Smooth muscle cell (in vitro differentiated cells): ENCODE results near the gene RNF7. TPM values are rescaled to one million over a fixed set of nuclear protein-coding genes. Genes with fewer than 3 reads are reported as not detected.
A peak's percentile ranks its signal among the peaks of the same experiment; 100 is the strongest.

Experiments used
- DNase-seq: peaks from one replicate; lab custom pipeline; 2025; ENCODE audit not compliant: unreplicated experiment; lab: John Stamatoyannopoulos, UW
- H2AFZ ChIP-seq: fragments of 200-600 bp; sonication (generic); 2 replicates; pipeline ENCODE4 v1.6.0; 2016; ENCODE audit warnings: antibody characterized with exemption, low read depth, mild to moderate bottlenecking
- H3F3A ChIP-seq: fragments of 200-600 bp; sonication (generic); 2 replicates; pipeline ENCODE4 v1.6.0; 2017; ENCODE audit warnings: antibody characterized with exemption, low read depth
- H3K27ac ChIP-seq: fragments of 200-600 bp; sonication (generic); 2 replicates; pipeline ENCODE4 v1.5.1; 2016; ENCODE audit warnings: low read depth, mild to moderate bottlenecking
- H3K27me3 ChIP-seq: fragments of 200-600 bp; sonication (generic); 2 replicates; pipeline ENCODE4 v1.6.1; 2016; ENCODE audit warnings: low read depth, mild to moderate bottlenecking
- H3K36me3 ChIP-seq: fragments of 200-600 bp; sonication (generic); 2 replicates; pipeline ENCODE4 v1.5.1; 2016; ENCODE audit warnings: low read depth
- H3K4me1 ChIP-seq: fragments of 200-600 bp; sonication (generic); 2 replicates; pipeline ENCODE4 v1.5.1; 2016; ENCODE audit warnings: low read depth
- H3K4me2 ChIP-seq: fragments of 200-600 bp; sonication (generic); 2 replicates; pipeline ENCODE4 v1.6.0; 2016; ENCODE audit warnings: mild to moderate bottlenecking
- H3K4me3 ChIP-seq: fragments of 200-600 bp; sonication (generic); 2 replicates; pipeline ENCODE4 v1.5.1; 2016; ENCODE audit warnings: mild to moderate bottlenecking
- H3K79me2 ChIP-seq: fragments of 200-600 bp; sonication (generic); 2 replicates; pipeline ENCODE4 v1.6.0; 2016; ENCODE audit warnings: low read depth, mild to moderate bottlenecking
- H3K9ac ChIP-seq: fragments of 200-600 bp; sonication (generic); 2 replicates; pipeline ENCODE4 v1.6.0; 2016; ENCODE audit warnings: low read depth
- H3K9me3 ChIP-seq: fragments of 200-600 bp; sonication (generic); replicated peaks from 2 replicates; pipeline ENCODE4 v1.5.1; 2016; ENCODE audit warnings: low read depth
- H4K20me1 ChIP-seq: fragments of 200-600 bp; sonication (generic); 2 replicates; pipeline ENCODE4 v1.6.0; 2016; ENCODE audit warnings: low read depth
- WGBS: methylation state at CpG from one replicate; pipeline ENCODE4 v1.1.7; 2016; ENCODE audit warnings: low lambda C conversion rate; 5-methylcytosine and 5-hydroxymethylcytosine counted together
- polyA plus RNA-seq: library from polyadenylated mRNA; unstranded; fragments of >200 nt; fragmentation: Nextera tagmentation; extraction: Ambion mirVana; gene quantifications from 2 replicates; pipeline ENCODE4 v1.2.1, GENCODE V29; 2016
- total RNA-seq: library from RNA; depleted of rRNA; stranded (reverse); fragments of >200 nt; gene quantifications from 2 replicates; pipeline ENCODE4 v1.2.3, GENCODE V29; 2014
- TF ChIP-seq, protein P1 (sequence below): fragments of 200-600 bp; sonication (generic); IDR thresholded peaks from 2 replicates; pipeline ENCODE4 v1.5.1; 2017; ENCODE audit warnings: borderline replicate concordance, mild to moderate bottlenecking, antibody characterized with exemption; ENCODE audit not compliant: insufficient read depth, poor library complexity, severe bottlenecking

Gene RNF7
- total and polyA plus RNA-seq, 2 experiments from 2014 or later = 130 to 229 TPM

DNA sequence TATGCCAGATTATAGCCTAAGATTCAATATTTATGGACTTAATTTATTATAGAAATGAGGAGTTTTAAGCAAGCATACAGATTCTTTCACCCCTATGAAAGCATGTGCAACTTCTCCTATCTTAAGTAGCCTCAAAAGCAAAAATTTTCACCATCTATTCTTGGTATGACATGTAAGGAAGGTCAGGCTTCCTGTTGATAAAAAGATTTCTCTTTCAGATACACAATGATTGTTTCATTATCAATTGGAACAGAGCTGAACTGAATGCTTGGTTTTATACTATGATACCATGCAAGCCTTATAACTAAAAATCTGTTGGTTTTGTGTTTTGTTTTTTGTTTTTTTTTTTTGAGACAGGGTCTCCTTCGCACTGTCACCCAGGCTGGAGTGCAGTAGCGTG, 29.0 kb downstream of the RNF7 start:
- Histone ChIP-seq H3K27me3 (no peaks in the 10 kb centered on the region), H4K20me1 (no peaks in the 10 kb centered on the region), H3K79me2 (no peaks in the 10 kb centered on the region), H3K27ac (no peak overlapping the region), H3K4me1 (no peaks in the 10 kb centered on the region), H2AFZ (no peak overlapping the region), H3F3A (no peaks in the 10 kb centered on the region), H3K9me3 (no peaks in the 10 kb centered on the region), H3K36me3 (no peaks in the 10 kb centered on the region), H3K9ac (no peak overlapping the region), H3K4me2 (no peak overlapping the region), H3K4me3 (no peak overlapping the region)
- TF ChIP-seq, protein P1, sequence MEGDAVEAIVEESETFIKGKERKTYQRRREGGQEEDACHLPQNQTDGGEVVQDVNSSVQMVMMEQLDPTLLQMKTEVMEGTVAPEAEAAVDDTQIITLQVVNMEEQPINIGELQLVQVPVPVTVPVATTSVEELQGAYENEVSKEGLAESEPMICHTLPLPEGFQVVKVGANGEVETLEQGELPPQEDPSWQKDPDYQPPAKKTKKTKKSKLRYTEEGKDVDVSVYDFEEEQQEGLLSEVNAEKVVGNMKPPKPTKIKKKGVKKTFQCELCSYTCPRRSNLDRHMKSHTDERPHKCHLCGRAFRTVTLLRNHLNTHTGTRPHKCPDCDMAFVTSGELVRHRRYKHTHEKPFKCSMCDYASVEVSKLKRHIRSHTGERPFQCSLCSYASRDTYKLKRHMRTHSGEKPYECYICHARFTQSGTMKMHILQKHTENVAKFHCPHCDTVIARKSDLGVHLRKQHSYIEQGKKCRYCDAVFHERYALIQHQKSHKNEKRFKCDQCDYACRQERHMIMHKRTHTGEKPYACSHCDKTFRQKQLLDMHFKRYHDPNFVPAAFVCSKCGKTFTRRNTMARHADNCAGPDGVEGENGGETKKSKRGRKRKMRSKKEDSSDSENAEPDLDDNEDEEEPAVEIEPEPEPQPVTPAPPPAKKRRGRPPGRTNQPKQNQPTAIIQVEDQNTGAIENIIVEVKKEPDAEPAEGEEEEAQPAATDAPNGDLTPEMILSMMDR = no peak
- 100% methylated on average over 2 of the region's 2 CpGs for WGBS
- no peak for DNase-seq

GRCh38 chr3:141769221-141769894, 31.3 kb downstream of the RNF7 start:
- DNase-seq = no peak
- WGBS = 9% methylated on average over 6 of the region's 6 CpGs

DNA sequence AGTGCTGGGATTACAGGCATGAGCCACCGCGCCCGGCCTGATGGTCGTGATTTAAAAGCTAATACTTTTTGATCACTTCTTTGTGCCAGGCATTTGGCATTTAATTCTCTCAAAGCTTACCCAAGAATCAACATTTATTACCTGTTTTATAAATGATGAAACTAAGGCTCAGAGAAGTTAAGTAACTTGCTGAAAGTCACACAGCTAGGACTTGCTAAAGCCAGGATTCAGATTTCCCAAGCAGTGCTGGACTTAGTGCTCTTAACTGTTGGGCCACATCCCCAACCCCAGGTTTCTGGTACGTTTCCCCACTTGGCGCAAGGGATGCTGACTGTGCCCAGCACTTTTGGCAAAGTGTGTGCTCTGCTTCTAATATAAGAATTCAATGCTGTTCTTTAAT, 35.6 kb downstream of the RNF7 start:
- Histone ChIP-seq H3K9ac (no peak overlapping the region), H3K27ac (no peak overlapping the region), H3K9me3 (no peaks in the 10 kb centered on the region), H3K4me2 (no peak overlapping the region), H3F3A (no peaks in the 10 kb centered on the region), H4K20me1 (no peaks in the 10 kb centered on the region), H3K4me1 (no peaks in the 10 kb centered on the region), H2AFZ (no peak overlapping the region), H3K27me3 (no peaks in the 10 kb centered on the region), H3K36me3 (no peaks in the 10 kb centered on the region), H3K4me3 (no peak overlapping the region), H3K79me2 (no peaks in the 10 kb centered on the region)
- no peak for DNase-seq
- over 99% methylated on average over 6 of the region's 6 CpGs for WGBS
- TF ChIP-seq, protein P1 = no peak

More at GRCh38 chr3:141769221-141769894, 31.3 kb downstream of the RNF7 start:
- Histone ChIP-seq H3K9ac (no peak overlapping the region), H4K20me1 (no peaks in the 10 kb centered on the region), H3K9me3 (no peaks in the 10 kb centered on the region), H3F3A (no peaks in the 10 kb centered on the region), H3K36me3 (no peaks in the 10 kb centered on the region), H3K79me2 (no peaks in the 10 kb centered on the region), H3K4me2 (peak overlapping the region; percentile 33), H3K4me1 (no peaks in the 10 kb centered on the region), H3K4me3 (no peak overlapping the region), H3K27me3 (no peaks in the 10 kb centered on the region), H2AFZ (no peak overlapping the region), H3K27ac (no peak overlapping the region)
- TF ChIP-seq, protein P1 = no peak

- no peak overlapping the region for H3K9ac ChIP-seq
- H3K4me3 ChIP-seq = no peak overlapping the region
- H2AFZ ChIP-seq = no peak overlapping the region
- 96% methylated on average over 14 of the region's 14 CpGs for WGBS
- H3K9me3 ChIP-seq = no peaks in the 10 kb centered on the region
- no peaks in the 10 kb centered on the region for H3K27me3 ChIP-seq
- DNase-seq = no peak
- no peaks in the 10 kb centered on the region for H3K79me2 ChIP-seq
- TF ChIP-seq, protein P1 = no peak
- no peak overlapping the region for H3K4me2 ChIP-seq
- H3F3A ChIP-seq = no peaks in the 10 kb centered on the region
- no peak overlapping the region for H3K27ac ChIP-seq
- H4K20me1 ChIP-seq = no peaks in the 10 kb centered on the region
- no peaks in the 10 kb centered on the region for H3K4me1 ChIP-seq
- no peaks in the 10 kb centered on the region for H3K36me3 ChIP-seq
Observed at GRCh38 chr3:141776376-141776775, 38.3 kb downstream of the RNF7 start.
